NCI-H2227 (cell line): Measurements from ENCODE around the gene SMOC2.

Experiments
- DNase-seq: peaks from one replicate; lab custom pipeline; 2025; ENCODE audit not compliant: unreplicated experiment; lab: John Stamatoyannopoulos, UW

The SMOC2 gene

GRCh38 chr6:168440520-168441433, at the start of gene SMOC2:
Gene SMOC2 (plus strand): TSS chr6:168441184. CDS start chr6:168441371, 187 bp downstream.
- DNase-seq = peak; percentile 21

- no peak for DNase-seq
Observed at GRCh38 chr6:168393126-168393870, 47.7 kb upstream of the SMOC2 start.

GRCh38 chr6:168394606-168395005, 46.4 kb upstream of the SMOC2 start:
- DNase-seq = no peak

- no peak for DNase-seq
Observed at GRCh38 chr6:168395983-168396382, 45.0 kb upstream of the SMOC2 start.

GRCh38 chr6:168396561-168396960, 44.4 kb upstream of the SMOC2 start:
- no peak for DNase-seq

GRCh38 chr6:168397012-168397411, 44.0 kb upstream of the SMOC2 start:
- no peak for DNase-seq

GRCh38 chr6:168400037-168400436, 40.9 kb upstream of the SMOC2 start:
- no peak for DNase-seq

- DNase-seq = no peak
Observed at GRCh38 chr6:168403370-168404005, 37.5 kb upstream of the SMOC2 start.

GRCh38 chr6:168404560-168404959, 36.4 kb upstream of the SMOC2 start:
- no peak for DNase-seq

GRCh38 chr6:168407842-168408241, 33.1 kb upstream of the SMOC2 start:
- no peak for DNase-seq

- DNase-seq = no peak
Observed at GRCh38 chr6:168408504-168409136, 32.4 kb upstream of the SMOC2 start.

GRCh38 chr6:168410035-168410434, 30.9 kb upstream of the SMOC2 start:
- DNase-seq = no peak

- DNase-seq = no peak
Observed at GRCh38 chr6:168410554-168411011, 30.4 kb upstream of the SMOC2 start.

GRCh38 chr6:168411130-168411529, 29.9 kb upstream of the SMOC2 start:
- no peak for DNase-seq

- no peak for DNase-seq
Observed at GRCh38 chr6:168411793-168412192, 29.2 kb upstream of the SMOC2 start.

GRCh38 chr6:168412456-168412855, 28.5 kb upstream of the SMOC2 start:
- no peak for DNase-seq

GRCh38 chr6:168413018-168413720, 27.8 kb upstream of the SMOC2 start:
- no peak for DNase-seq

GRCh38 chr6:168413856-168414255, 27.1 kb upstream of the SMOC2 start:
- no peak for DNase-seq

GRCh38 chr6:168414336-168415097, 26.5 kb upstream of the SMOC2 start:
- DNase-seq = no peak
